Heart left ventricle (tissue), 16 donors: Measurements from ENCODE around the gene YIPF3. TPM values are rescaled to one million over a fixed set of nuclear protein-coding genes. Genes with fewer than 3 reads are reported as not detected.

Experiments
- ATAC-seq, 4 donors: fragments of 200-7000 bp; cut with Tn5 transposase; one replicate each; pipeline ENCODE4 v1.9.1; 2020 to 2022; ENCODE audit warnings: moderate library complexity in 4 of 4, mild to moderate bottlenecking in 3 of 4, moderate number of reproducible peaks in 1 of 4
- DNase-seq, 5 donors: peaks; one replicate each; pipeline ENCODE4 v3.0.0-alpha.2; 2020
- H3K27ac ChIP-seq, 12 donors: fragments of 200-600 bp; sonication (generic) in 4 of 12; one replicate each; pipeline versions ENCODE4 v1.5.0 to v1.8.0; 2016 to 2022; ENCODE audit warnings: mild to moderate bottlenecking in 2 of 12
- H3K27me3 ChIP-seq, 9 donors: fragments of 200-600 bp; sonication (generic) in 2 of 9; one replicate each; pipeline versions ENCODE4 v1.5.1 to v1.8.0; 2016 to 2022; ENCODE audit warnings: mild to moderate bottlenecking in 3 of 9
- H3K36me3 ChIP-seq, 9 donors: fragments of 200-600 bp; sonication (generic) in 2 of 9; one replicate each; pipeline versions ENCODE4 v1.5.0 to v1.8.0; 2018 to 2022; ENCODE audit warnings: mild to moderate bottlenecking in 2 of 9
- H3K4me1 ChIP-seq, 12 donors: fragments of 200-600 bp; sonication (generic) in 4 of 12; one replicate each; pipeline versions ENCODE4 v1.5.0 to v1.8.0; 2016 to 2022; ENCODE audit warnings: mild to moderate bottlenecking in 3 of 12
- H3K4me3 ChIP-seq, 12 donors: fragments of 200-600 bp; sonication (generic) in 4 of 12; one replicate each; pipeline versions ENCODE4 v1.5.0 to v1.8.0; 2017 to 2022; ENCODE audit warnings: mild to moderate bottlenecking in 9 of 12, moderate library complexity in 4 of 12
- H3K9me3 ChIP-seq, 12 donors: fragments of 200-600 bp; sonication (generic) in 4 of 12; one replicate each; pipeline versions ENCODE4 v1.5.0 to v1.8.0; 2016 to 2022; ENCODE audit warnings: mild to moderate bottlenecking in 1 of 12
- POLR2A ChIP-seq, 2 donors: fragments of 450-650 bp; IDR thresholded peaks; one replicate each; pipeline ENCODE4 v1.6.1; 2017; ENCODE audit warnings: antibody characterized with exemption in 2 of 2, mild to moderate bottlenecking in 2 of 2, moderate library complexity in 2 of 2
- WGBS, 4 donors: extraction: QIAGEN DNeasy Blood & Tissue Kit in 2 of 4; methylation state at CpG; one replicate each; pipeline versions ENCODE4 v1.1.5 to v1.1.7; 2013 to 2018; 5-methylcytosine and 5-hydroxymethylcytosine counted together
- intact Hi-C, 10 donors: fragments of 100-400 bp; cut with DNase I; formaldehyde crosslinking; loops; one replicate each; pipeline versions ENCODE4 v1.11.1 to v1.14.2; 2022
- polyA plus RNA-seq, 2 donors: library from polyadenylated mRNA; stranded (reverse); fragments of 200-250 nt; gene quantifications; one replicate each; pipeline ENCODE4 v1.2.3, GENCODE V29; 2013
- total RNA-seq, 9 donors: library from RNA; depleted of rRNA in 2 of 9; stranded (reverse); fragments of >200 nt in 2 of 9; fragmentation: NEBNext Ultra II Directional in 3 of 9; extraction: Animal tissue kit (Norgen Biotek cat#: 25700) in 3 of 9; gene quantifications; one replicate each; pipeline versions ENCODE4 v1.1.0 to v1.2.4, GENCODE V29; 2016 to 2023
- TF ChIP-seq, protein P1 (sequence below), 12 donors: fragments of 200-600 bp; sonication (generic) in 4 of 12; IDR thresholded peaks; one replicate each; pipeline versions ENCODE4 v1.5.0 to v1.8.0; 2018 to 2022; ENCODE audit warnings: antibody characterized with exemption in 12 of 12, mild to moderate bottlenecking in 5 of 12
- donor health status: ischemic (EF 13 %, LVEDD 7.1; RV severe dilation, severe dysfunction).
- donor health status: healthy with polysubstance abuse.
- donor health status: DM: no; HTN: yes; CAD: no.
- donor health status: DM: no; HTN: no; CAD: no.
- donor health status: ischemic (EF 25% LVEDD 6.9; RV normal size, moderate dysfunction).
- donor health status: ischemic (EF 25% LVEDD 5.7; RV mildly dilated, moderate dysfunction).
- donor health status: healthy.
- donor health status: DM: yes; HTN: yes; CAD: no.
- donor health status: ischemic (EF 35%, LVEDD 5.7; RV mildly dilated, moderate dysfunction).
- donor health status: nonischemic (EF 11% LVEDD 7.7; RV severe dilation, severe dysfunction).
- donor health status: DM: yes; HTN: yes; CAD: no.
- donor health status: PGD.
- donor health status: ischemic (EF 29% LVEDD 5.4; RV normal size, mild dysfunction).
- donor health status: nonischemic (EF 23%, LVEDD 6.1; RV moderate dilation, normal function).

The YIPF3 gene
- total and polyA plus RNA-seq, 11 donors = 63.4 to 132 (median 75.3) TPM

DNA sequence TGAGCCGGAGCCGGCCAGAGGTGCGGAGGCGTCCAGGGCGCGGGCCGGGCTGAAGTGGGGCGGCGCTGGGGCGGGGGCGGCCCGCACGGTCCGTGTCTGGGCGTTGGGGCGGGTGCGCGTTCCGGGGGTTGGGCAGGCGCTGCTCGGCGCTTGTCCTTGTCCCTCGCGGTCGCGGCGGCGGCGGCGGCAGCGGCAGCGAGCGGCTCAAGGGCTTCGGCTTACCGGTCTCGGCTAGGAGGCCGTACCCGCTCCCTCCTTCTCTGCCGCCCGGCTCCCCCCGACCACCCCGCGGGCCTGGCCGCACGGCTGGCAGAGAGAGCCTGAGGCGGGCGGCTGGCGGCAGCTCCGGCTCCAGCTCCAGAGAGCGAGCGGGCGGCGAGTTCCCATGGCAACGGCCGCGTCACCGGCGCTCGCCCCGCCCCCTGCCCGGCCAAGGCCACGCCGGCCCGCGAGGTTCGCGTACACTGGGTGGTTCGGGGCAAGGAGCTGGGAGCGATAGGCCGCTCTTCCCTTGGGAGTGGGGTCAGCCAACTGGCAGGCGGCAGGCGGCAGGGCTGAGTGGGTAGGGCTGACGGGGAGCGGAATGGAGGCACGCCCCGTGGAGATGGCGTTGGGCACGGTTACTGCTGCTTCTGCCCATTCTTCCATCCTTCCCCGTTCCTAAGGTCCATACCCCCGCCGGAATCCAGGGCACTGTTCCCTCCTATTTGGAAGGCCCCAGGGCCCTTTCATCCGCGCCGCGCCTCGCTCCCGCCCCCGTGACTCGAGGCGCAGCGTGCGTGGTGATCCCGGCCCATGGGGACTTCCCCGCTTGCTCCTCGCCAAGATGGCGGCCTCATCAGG is 6.5 kb downstream of the YIPF3 start, which contains the start of gene LRRC73:
TSS of gene LRRC73 (minus strand) at position 363 of the 843 bp plus-strand sequence. CDS start 561 bp downstream, outside the sequence.
- H3K27ac ChIP-seq = peak within 1 kb of the TSS; percentile 2 to 80 (median 66)
- TF ChIP-seq, protein P1, sequence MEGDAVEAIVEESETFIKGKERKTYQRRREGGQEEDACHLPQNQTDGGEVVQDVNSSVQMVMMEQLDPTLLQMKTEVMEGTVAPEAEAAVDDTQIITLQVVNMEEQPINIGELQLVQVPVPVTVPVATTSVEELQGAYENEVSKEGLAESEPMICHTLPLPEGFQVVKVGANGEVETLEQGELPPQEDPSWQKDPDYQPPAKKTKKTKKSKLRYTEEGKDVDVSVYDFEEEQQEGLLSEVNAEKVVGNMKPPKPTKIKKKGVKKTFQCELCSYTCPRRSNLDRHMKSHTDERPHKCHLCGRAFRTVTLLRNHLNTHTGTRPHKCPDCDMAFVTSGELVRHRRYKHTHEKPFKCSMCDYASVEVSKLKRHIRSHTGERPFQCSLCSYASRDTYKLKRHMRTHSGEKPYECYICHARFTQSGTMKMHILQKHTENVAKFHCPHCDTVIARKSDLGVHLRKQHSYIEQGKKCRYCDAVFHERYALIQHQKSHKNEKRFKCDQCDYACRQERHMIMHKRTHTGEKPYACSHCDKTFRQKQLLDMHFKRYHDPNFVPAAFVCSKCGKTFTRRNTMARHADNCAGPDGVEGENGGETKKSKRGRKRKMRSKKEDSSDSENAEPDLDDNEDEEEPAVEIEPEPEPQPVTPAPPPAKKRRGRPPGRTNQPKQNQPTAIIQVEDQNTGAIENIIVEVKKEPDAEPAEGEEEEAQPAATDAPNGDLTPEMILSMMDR (IDR thresholded peaks at IDR 0.05) = no peak
- TF ChIP-seq POLR2A (IDR thresholded peaks at IDR 0.05) = peak in 1 of 2 donors; percentile 47

DNA sequence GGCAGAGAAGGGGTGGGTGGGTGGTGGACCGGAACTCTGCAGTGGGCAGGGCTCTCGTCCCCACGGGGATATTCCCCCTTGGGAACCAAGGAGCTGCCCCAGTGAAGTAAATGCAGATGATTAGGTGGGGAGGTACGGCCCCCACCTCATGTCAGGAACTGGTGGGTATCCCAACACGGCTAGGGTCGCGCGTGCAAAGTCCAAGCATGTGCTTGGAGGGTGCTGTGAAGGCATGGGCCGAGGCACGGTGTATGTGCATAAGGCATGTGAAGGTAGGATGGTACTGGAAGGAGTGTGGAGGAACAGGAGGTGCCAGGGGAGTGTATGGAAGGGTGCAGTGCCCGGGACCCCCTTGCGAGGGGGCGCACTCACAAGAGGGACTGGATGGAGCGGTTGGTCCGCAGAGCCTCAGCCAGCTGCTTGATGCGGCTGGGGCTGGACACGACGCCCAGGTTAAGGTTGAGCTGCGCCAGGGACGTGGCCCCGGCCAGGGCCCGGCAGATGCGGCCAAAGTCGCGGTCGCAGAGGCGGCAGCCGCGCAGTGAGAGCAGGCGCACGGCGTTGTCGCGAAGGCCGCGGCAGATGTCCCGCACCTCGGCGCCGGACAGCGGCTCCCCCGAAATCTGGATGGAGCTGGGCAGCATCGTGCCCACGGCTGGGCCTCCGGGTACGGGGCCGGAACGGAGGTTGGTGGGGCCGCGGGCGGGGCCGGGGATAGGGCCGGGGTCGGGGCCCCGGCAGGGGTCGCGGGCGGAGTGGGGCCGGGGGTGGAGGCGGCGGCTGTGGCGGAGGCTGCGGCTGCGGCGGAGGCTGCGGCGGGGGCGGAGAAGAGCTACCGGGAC is 7.4 kb downstream of the YIPF3 start:
- DNase-seq (no peak), ATAC-seq (no peak)
- Histone ChIP-seq H3K36me3 (peaks cover 3 to 54% (median 47%) of the 10 kb centered on the region in 9 donors), H3K4me1 (peaks cover 17 to 70% (median 47%) of the 10 kb centered on the region in 12 donors), H3K27me3 (peaks cover 0 to 16% (median 0%) of the 10 kb centered on the region in 9 donors), H3K4me3 (peak overlapping the region; percentile 53 to 83 (median 74)), H3K27ac (peak overlapping the region in 9 of 12 donors; percentile 15 to 80 (median 71)), H3K9me3 (no peaks in the 10 kb centered on the region)
- TF ChIP-seq, protein P1 (IDR thresholded peaks at IDR 0.05) = no peak
- no peak for TF ChIP-seq POLR2A (IDR thresholded peaks at IDR 0.05)
- intact Hi-C loops = loop anchor here in 9 of 10 donors (5.0 to 10.0 kb wide), 7 partner anchors 122 to 255 kb away; partner anchors contain the start of gene ZNF318 (in 4 of the 9)
- 8 to 42% (median 10%) methylated on average over 15 to 69 of the region's 69 CpGs for WGBS, 4 donors

More for the DNA sequence above, 6.5 kb downstream of the YIPF3 start, which contains the start of gene LRRC73:
- Histone ChIP-seq H3K4me1 (peaks cover 17 to 78% (median 56%) of the 10 kb centered on the region in 12 donors), H3K9me3 (no peaks in the 10 kb centered on the region), H3K36me3 (peaks cover 0 to 54% (median 44%) of the 10 kb centered on the region in 9 donors), H3K4me3 (peak within 1 kb of the TSS; percentile 53 to 83 (median 74)), H3K27me3 (peaks cover 0 to 16% (median 0%) of the 10 kb centered on the region in 9 donors)
- peak; percentile 89 to 96 (median 92) for DNase-seq
- intact Hi-C loops = loop anchor here in 9 of 10 donors (5.0 to 10.0 kb wide), 7 partner anchors 123 to 255 kb away; partner anchors contain the start of gene ZNF318 (in 4 of the 9)
- 4 to 34% (median 7%) methylated on average over 18 to 96 of the region's 96 CpGs for WGBS, 4 donors
- peak; percentile 36 to 80 (median 77) for ATAC-seq

DNA sequence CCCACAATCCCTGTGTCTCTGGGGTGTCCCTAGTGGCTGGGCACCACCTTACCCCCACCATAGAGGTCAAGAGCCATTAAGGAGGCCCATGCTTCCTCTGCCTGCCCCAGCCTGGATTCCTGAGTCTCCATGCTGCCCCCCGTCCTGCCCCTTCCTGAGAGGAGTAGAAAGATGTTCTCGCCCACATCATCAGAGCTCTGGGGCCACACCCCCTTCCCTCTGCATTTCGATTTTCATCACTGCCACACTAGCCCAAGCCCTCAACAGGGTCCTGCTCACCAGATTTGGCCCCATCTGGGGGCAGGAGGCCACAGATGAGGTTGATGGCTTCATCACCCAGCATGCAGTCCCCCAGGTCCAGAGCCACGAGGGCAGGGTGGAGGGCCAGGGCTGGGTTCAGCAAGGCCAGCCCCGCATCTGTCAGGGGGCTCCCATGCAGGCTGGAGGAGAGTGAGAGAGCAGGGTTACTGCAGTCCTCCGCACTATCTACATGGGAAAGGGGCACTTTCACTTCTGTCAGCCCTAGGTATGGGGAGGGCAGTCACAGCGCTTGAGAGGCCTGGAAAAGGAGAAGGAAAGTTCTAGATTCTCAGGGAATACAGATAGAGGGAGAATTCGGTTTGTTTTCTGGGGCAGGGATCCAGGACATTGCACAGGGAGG is 8.1 kb downstream of the YIPF3 start:
- Histone ChIP-seq H3K4me1 (peaks cover 17 to 64% (median 45%) of the 10 kb centered on the region in 12 donors), H3K27ac (no peak overlapping the region), H3K36me3 (peaks cover 3 to 54% (median 47%) of the 10 kb centered on the region in 9 donors), H3K9me3 (no peaks in the 10 kb centered on the region), H3K27me3 (peaks cover 0 to 16% (median 0%) of the 10 kb centered on the region in 9 donors), H3K4me3 (peak overlapping the region in 1 of 12 donors; percentile 70)
- intact Hi-C loops = loop anchor here in 9 of 10 donors (5.0 to 10.0 kb wide), 7 partner anchors 121 to 254 kb away; partner anchors contain the start of gene ZNF318 (in 4 of the 9)
- 62 to 79% (median 74%) methylated on average over 8 of the region's 8 CpGs for WGBS, 4 donors
- TF ChIP-seq POLR2A (IDR thresholded peaks at IDR 0.05) = no peak
- TF ChIP-seq, protein P1 (IDR thresholded peaks at IDR 0.05) = no peak
- DNase-seq (no peak), ATAC-seq (no peak)
